ENCODE results near the gene TSPAN5.

DNA sequence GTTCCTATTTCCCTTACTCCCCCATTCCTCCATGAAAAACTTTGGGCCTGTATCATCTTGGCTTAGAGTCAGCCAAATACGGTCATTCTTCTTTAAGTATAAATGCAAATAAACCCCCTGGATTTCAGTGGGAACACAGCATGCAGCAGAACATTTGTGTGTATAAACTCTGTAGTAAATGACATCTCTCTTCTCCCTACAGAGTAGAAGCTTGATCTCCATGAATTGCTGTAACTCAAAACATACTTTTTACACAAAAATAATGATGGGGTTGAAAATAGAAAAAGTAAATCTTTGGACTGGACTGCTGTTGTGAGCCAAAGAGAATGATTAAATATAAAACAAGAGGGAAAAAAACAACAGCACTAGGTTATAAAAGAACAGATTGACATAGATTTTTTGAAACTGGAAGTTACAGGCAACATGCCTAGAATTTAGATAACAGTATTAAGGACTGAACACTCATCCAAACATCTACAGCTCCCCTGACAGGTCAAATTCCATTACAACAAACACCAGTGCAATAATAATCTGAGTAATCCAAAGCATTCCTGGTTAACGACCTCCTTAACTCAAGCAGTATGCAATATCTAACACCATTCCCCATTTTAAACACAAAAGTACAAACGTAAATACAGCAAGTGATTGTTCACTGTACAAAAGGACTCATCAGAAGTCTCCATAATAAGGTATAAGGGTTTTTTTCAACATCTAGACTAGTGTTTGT is 30.7 kb downstream of the TSPAN5 start:
- TF ChIP-seq, protein P1, sequence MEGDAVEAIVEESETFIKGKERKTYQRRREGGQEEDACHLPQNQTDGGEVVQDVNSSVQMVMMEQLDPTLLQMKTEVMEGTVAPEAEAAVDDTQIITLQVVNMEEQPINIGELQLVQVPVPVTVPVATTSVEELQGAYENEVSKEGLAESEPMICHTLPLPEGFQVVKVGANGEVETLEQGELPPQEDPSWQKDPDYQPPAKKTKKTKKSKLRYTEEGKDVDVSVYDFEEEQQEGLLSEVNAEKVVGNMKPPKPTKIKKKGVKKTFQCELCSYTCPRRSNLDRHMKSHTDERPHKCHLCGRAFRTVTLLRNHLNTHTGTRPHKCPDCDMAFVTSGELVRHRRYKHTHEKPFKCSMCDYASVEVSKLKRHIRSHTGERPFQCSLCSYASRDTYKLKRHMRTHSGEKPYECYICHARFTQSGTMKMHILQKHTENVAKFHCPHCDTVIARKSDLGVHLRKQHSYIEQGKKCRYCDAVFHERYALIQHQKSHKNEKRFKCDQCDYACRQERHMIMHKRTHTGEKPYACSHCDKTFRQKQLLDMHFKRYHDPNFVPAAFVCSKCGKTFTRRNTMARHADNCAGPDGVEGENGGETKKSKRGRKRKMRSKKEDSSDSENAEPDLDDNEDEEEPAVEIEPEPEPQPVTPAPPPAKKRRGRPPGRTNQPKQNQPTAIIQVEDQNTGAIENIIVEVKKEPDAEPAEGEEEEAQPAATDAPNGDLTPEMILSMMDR (IDR thresholded peaks at IDR 0.05; ENCODE audit: poor library complexity, severe bottlenecking): no peak
- TF ChIP-seq MXI1 (conservative IDR thresholded peaks at IDR 0.05; ENCODE audit: poor library complexity, severe bottlenecking) (no peak), TAF1 (IDR thresholded peaks at IDR 0.05; ENCODE audit: low read depth) (no peak), EP300 (conservative IDR thresholded peaks at IDR 0.05; ENCODE audit: poor library complexity, severe bottlenecking) (no peak), EZH2 (IDR thresholded peaks at IDR 0.05; ENCODE audit: borderline replicate concordance, insufficient read depth, low read length, poor library complexity, severe bottlenecking) (no peak)
- TF ChIP-seq, protein P2, sequence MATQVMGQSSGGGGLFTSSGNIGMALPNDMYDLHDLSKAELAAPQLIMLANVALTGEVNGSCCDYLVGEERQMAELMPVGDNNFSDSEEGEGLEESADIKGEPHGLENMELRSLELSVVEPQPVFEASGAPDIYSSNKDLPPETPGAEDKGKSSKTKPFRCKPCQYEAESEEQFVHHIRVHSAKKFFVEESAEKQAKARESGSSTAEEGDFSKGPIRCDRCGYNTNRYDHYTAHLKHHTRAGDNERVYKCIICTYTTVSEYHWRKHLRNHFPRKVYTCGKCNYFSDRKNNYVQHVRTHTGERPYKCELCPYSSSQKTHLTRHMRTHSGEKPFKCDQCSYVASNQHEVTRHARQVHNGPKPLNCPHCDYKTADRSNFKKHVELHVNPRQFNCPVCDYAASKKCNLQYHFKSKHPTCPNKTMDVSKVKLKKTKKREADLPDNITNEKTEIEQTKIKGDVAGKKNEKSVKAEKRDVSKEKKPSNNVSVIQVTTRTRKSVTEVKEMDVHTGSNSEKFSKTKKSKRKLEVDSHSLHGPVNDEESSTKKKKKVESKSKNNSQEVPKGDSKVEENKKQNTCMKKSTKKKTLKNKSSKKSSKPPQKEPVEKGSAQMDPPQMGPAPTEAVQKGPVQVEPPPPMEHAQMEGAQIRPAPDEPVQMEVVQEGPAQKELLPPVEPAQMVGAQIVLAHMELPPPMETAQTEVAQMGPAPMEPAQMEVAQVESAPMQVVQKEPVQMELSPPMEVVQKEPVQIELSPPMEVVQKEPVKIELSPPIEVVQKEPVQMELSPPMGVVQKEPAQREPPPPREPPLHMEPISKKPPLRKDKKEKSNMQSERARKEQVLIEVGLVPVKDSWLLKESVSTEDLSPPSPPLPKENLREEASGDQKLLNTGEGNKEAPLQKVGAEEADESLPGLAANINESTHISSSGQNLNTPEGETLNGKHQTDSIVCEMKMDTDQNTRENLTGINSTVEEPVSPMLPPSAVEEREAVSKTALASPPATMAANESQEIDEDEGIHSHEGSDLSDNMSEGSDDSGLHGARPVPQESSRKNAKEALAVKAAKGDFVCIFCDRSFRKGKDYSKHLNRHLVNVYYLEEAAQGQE (IDR thresholded peaks at IDR 0.05; ENCODE audit: borderline replicate concordance): no peak

Data from neural cell (in vitro differentiated cells).